Ovary (tissue), 3 donors: ENCODE measurements around the gene KIT.

Experiments
- CTCF ChIP-seq, 3 donors: fragments of 450-650 bp in 2 of 3; fragments of 200-600 bp in 1 of 3; IDR thresholded peaks; one replicate each; pipeline versions ENCODE4 v1.5.1 to v1.8.0; 2016 to 2022; ENCODE audit warnings: antibody characterized with exemption in 3 of 3, mild to moderate bottlenecking in 1 of 3
- POLR2A ChIP-seq: fragments of 450-650 bp; IDR thresholded peaks from one replicate; pipeline ENCODE4 v1.6.1; 2017; ENCODE audit warnings: antibody characterized with exemption, mild to moderate bottlenecking, moderate library complexity
- donor health status: DM: no; HTN: no; CAD: no.

- TF ChIP-seq CTCF (IDR thresholded peaks at IDR 0.05) (no peak), POLR2A (no peak)
Measured at GRCh38 chr4:54781756-54782155, 124.0 kb downstream of the KIT start.
